Measurements from ENCODE around the gene PDXP. TPM values are rescaled to one million over a fixed set of nuclear protein-coding genes. Genes with fewer than 3 reads are reported as not detected.

The PDXP gene
- total RNA-seq, 1 experiment from 2014 or later, result 42.7 TPM

- Histone ChIP-seq H3K4me2 (ENCODE audit: low read length) (no peak overlapping the region), H3K9me2 (ENCODE audit: insufficient read depth) (no peaks in the 10 kb centered on the region), H3K4me3 (replicated peaks in 1 of 2; ENCODE audit: low read depth in 1 of 2, low read length in 2 of 2) (no peak overlapping the region), H3K4me1 (ENCODE audit: control insufficient read depth in 1 of 2, insufficient read depth in 2 of 2, low read length in 2 of 2) (no peaks in the 10 kb centered on the region; a peak in 1 of 4 replicates), H3K9me3 (ENCODE audit: control insufficient read depth in 1 of 2, insufficient read depth in 1 of 2, low read depth in 1 of 2, low read length in 2 of 2) (no peaks in the 10 kb centered on the region), H3K79me2 (ENCODE audit: insufficient read depth, low read length) (no peaks in the 10 kb centered on the region), H3K9ac (ENCODE audit: low read length) (no peak overlapping the region), H3K27me3 (ENCODE audit: insufficient read depth, low read length) (no peaks in the 10 kb centered on the region), H2AFZ (ENCODE audit: low read depth, low read length, poor library complexity, severe bottlenecking) (no peak overlapping the region), H4K20me1 (ENCODE audit: insufficient read depth) (no peaks in the 10 kb centered on the region), H3K36me3 (ENCODE audit: control insufficient read depth in 1 of 2, insufficient read depth in 2 of 2, low read length in 2 of 2) (peaks cover 7 to 13% of the 10 kb centered on the region in 2 experiments; a peak in 3 of 4 replicates), H3K27ac (ENCODE audit: low read depth, low read length) (no peak overlapping the region)
- CTCF ChIA-PET, result no interaction called here
- ATAC-seq (no peak), DNase-seq (ENCODE audit: low read depth, low spot score) (no peak)
- no TSS peak for BruUV-seq (replicated peaks)
- no peak for TF ChIP-seq ZFX (IDR thresholded peaks at IDR 0.05)
- no peak for TF ChIP-seq EZH2phosphoT487 (IDR thresholded peaks at IDR 0.05; ENCODE audit: borderline replicate concordance)
- no peak for TF ChIP-seq POLR2A (IDR thresholded peaks at IDR 0.05; ENCODE audit: borderline replicate concordance, extremely low read depth, insufficient read depth, insufficient read length)
- TF ChIP-seq SIN3A (IDR thresholded peaks at IDR 0.05; ENCODE audit: low read depth), result no peak
- no peak for TF ChIP-seq RAD21 (IDR thresholded peaks at IDR 0.05; ENCODE audit: low read depth)
- no peak for TF ChIP-seq ZNF274 (IDR thresholded peaks at IDR 0.05; ENCODE audit: low read depth, low read length)
- RAD21 ChIA-PET (ENCODE audit: low non-redundant PET in 1 of 2, low total read pairs in 2 of 2, uncharacterized antibody in 2 of 2, unreplicated experiment in 2 of 2), result no interaction called here
- intact Hi-C loops (cut with micrococcal nuclease), result no loop called here
- POLR2A ChIA-PET, result no interaction called here
Measured at GRCh38 chr22:37627545-37627944, 31.0 kb upstream of the PDXP start.

GRCh38 chr22:37628830-37629229 lies 29.7 kb upstream of the PDXP start:
- ATAC-seq, result no peak
- ChIA-PET POLR2A (no interaction called here), CTCF (no interaction called here), RAD21 (ENCODE audit: low non-redundant PET in 1 of 2, low total read pairs in 2 of 2, uncharacterized antibody in 2 of 2, unreplicated experiment in 2 of 2) (interaction anchor here in 1 of 2 experiments (0.6 kb wide), 1 partner anchor 163 kb away, joined by 3 read pairs; no protein-coding TSS in a partner anchor)
- H4K20me1 ChIP-seq (ENCODE audit: insufficient read depth), result no peaks in the 10 kb centered on the region
- H3K79me2 ChIP-seq (ENCODE audit: insufficient read depth, low read length), result no peaks in the 10 kb centered on the region
- intact Hi-C loops (cut with micrococcal nuclease), result no loop called here
- no peaks in the 10 kb centered on the region for H3K27me3 ChIP-seq (ENCODE audit: insufficient read depth, low read length)
- H3K4me1 ChIP-seq (ENCODE audit: control insufficient read depth in 1 of 2, insufficient read depth in 2 of 2, low read length in 2 of 2), result peaks cover 0 to 8% of the 10 kb centered on the region in 2 experiments; a peak in 1 of 4 replicates
- no peak overlapping the region for H3K4me2 ChIP-seq (ENCODE audit: low read length)
- H3K27ac ChIP-seq (ENCODE audit: low read depth, low read length), result no peak overlapping the region
- DNase-seq (ENCODE audit: low read depth, low spot score), result no peak
- H3K36me3 ChIP-seq (ENCODE audit: control insufficient read depth in 1 of 2, insufficient read depth in 2 of 2, low read length in 2 of 2), result peaks cover 7 to 10% of the 10 kb centered on the region in 2 experiments; a peak in 3 of 4 replicates
- H3K9me3 ChIP-seq (ENCODE audit: control insufficient read depth in 1 of 2, insufficient read depth in 1 of 2, low read depth in 1 of 2, low read length in 2 of 2), result no peaks in the 10 kb centered on the region
- H3K9ac ChIP-seq (ENCODE audit: low read length), result no peak overlapping the region
- no peak overlapping the region for H2AFZ ChIP-seq (ENCODE audit: low read depth, low read length, poor library complexity, severe bottlenecking)
- BruUV-seq (replicated peaks), result no TSS peak
- no peaks in the 10 kb centered on the region for H3K9me2 ChIP-seq (ENCODE audit: insufficient read depth)
- H3K4me3 ChIP-seq (replicated peaks in 1 of 2; ENCODE audit: low read depth in 1 of 2, low read length in 2 of 2), result no peak overlapping the region
- TF ChIP-seq FOSL1 (IDR thresholded peaks at IDR 0.05; ENCODE audit: low read depth) (no peak), SP1 (IDR thresholded peaks at IDR 0.05; ENCODE audit: low read depth) (no peak), EGR1 (IDR thresholded peaks at IDR 0.05; ENCODE audit: low read depth) (no peak), CTCF (IDR thresholded peaks at IDR 0.05 in 2 of 3, conservative IDR thresholded peaks at IDR 0.05 in 1 of 3; ENCODE audit: borderline replicate concordance in 1 of 3, insufficient read depth in 1 of 3, low read depth in 2 of 3, low read length in 2 of 3) (no peak), ELF1 (IDR thresholded peaks at IDR 0.05; ENCODE audit: borderline replicate concordance, low read depth) (no peak), CBX3 (IDR thresholded peaks at IDR 0.05; ENCODE audit: low read depth) (no peak), POLR2A (IDR thresholded peaks at IDR 0.05; ENCODE audit: borderline replicate concordance, extremely low read depth, insufficient read depth, insufficient read length) (no peak), EZH2 (IDR thresholded peaks at IDR 0.05) (no peak), ATF3 (IDR thresholded peaks at IDR 0.05) (no peak), REST (IDR thresholded peaks at IDR 0.05; ENCODE audit: low read depth) (no peak), CEBPB (IDR thresholded peaks at IDR 0.05; ENCODE audit: low read depth) (no peak)

Data from HCT116 (cell line).